ENCODE measurements around the gene PHLDA1.
"Not testable (repeated sequence)": the region's sequence is repeated elsewhere in the genome, so short reads cannot be mapped to it uniquely, and the experiment has no call there.

Gene PHLDA1

DNA sequence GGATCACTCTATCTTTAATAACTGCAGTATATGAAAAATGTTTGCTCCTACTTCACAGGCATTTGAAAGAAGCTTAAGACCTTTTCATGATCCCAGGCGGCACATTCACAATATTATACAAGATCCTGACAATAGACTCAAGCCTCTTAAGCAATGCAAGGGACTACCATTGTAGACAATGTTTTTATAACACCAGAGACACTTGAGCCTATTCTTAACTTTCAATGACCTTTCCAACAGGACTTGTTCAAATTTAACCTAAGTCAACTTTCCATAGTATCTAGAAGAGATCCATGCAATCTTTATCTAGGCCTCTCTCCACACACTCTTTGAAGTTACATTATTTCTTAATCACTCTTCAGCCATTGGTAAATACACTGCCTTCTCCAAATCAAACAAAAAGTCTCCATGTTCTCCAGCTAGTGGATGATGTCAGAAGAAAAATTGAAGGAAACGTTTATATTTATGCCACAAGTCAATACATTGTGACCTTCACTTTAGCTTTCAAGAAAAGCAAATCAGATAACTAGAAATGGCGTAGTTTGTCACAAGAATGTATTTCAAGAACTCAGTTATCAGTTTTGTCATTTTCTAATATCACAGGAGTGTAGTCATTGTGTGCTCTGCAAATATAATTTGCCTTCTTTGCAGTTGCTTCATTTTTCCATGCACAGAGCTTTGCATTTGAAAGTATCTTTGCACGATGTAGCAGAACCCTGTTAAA lies 41.2 kb downstream of the PHLDA1 start:
- H3K27me3 ChIP-seq (ENCODE audit: control insufficient read depth in 1 of 2, insufficient read depth in 2 of 2, low read length in 2 of 2): no peaks in the 10 kb centered on the region
- H3K36me3 ChIP-seq (ENCODE audit: control insufficient read depth in 1 of 2, insufficient read depth in 2 of 2, low read length in 2 of 2): no peaks in the 10 kb centered on the region
- no peaks in the 10 kb centered on the region for H3K9me3 ChIP-seq (ENCODE audit: control insufficient read depth in 1 of 2, low read length in 2 of 2)
- no peak overlapping the region for H3K9ac ChIP-seq (ENCODE audit: low read depth in 1 of 2, low read length in 2 of 2)
- H3K4me1 ChIP-seq (ENCODE audit: control insufficient read depth in 1 of 2, insufficient read depth in 2 of 2, low read length in 2 of 2): peaks cover 5 to 22% of the 10 kb centered on the region in 2 donors
- no peak overlapping the region for H3K27ac ChIP-seq (ENCODE audit: low read depth, low read length)
- H3K4me3 ChIP-seq (ENCODE audit: low read depth in 1 of 2, low read length in 2 of 2): no peak overlapping the region

DNA sequence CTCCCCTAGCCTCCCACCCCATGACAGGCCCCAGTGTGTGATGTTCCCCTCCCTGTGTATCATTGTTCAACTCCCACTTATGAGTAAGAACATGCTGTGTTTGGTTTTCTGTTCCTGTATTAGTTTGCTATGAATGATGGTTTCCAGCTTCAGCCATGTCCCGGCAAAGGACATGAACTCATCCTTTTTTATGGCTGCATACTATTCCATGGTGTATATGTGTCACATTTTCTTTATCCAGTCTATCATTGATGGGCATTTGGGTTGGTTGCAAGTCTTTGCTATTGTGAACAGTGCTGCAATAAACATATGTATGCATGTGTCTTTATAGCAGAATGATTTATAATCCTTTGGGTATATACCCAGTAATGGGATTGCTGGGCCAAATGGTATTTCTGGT lies 43.9 kb downstream of the PHLDA1 start:
- H3K36me3 ChIP-seq (ENCODE audit: control insufficient read depth in 1 of 2, insufficient read depth in 2 of 2, low read length in 2 of 2); H3K27ac ChIP-seq (ENCODE audit: low read depth, low read length); H3K9me3 ChIP-seq (ENCODE audit: control insufficient read depth in 1 of 2, low read length in 2 of 2); H3K4me3 ChIP-seq (ENCODE audit: low read depth in 1 of 2, low read length in 2 of 2); H3K9ac ChIP-seq (ENCODE audit: low read depth in 1 of 2, low read length in 2 of 2); H3K27me3 ChIP-seq (ENCODE audit: control insufficient read depth in 1 of 2, insufficient read depth in 2 of 2, low read length in 2 of 2): not testable (repeated sequence)
- H3K4me1 ChIP-seq (ENCODE audit: control insufficient read depth in 1 of 2, insufficient read depth in 2 of 2, low read length in 2 of 2): peaks cover 10 to 25% of the 10 kb centered on the region in 2 donors

DNA sequence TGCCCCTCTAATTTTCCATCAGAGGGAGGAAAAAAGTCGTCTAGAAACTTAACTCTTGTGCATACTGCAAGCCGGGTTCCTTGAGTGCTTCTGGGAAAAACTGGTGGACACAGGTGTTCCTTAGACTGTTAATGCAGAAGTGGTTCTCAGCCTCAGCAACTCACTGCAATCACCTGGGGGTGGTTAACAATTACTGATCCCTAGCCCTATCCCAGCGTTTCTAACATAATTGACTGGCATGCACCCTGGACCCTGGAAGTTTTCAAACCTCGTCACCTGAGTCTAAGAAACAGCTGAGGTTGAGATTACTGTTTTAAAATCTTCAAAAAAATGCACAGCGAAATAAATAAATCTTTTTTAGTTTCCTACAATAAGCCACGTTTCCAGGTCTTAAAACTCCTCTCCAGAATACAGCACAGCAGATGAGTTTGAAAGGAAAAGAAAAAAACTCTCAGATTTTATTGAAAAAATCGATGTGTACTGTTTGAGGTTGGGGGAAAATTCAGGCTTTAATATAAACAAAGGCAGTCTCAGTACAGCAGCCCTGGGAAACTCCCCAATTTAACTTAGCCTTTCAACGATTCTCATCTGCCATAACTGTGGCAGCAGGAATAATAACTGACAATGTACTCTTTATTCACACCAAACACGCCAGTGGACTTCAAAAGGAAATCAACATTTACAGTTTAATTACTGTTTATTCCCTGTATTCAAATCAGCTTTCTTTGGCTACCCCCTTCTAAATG lies 45.4 kb downstream of the PHLDA1 start:
- no peak overlapping the region for H3K9ac ChIP-seq (ENCODE audit: low read depth in 1 of 2, low read length in 2 of 2)
- no peaks in the 10 kb centered on the region for H3K36me3 ChIP-seq (ENCODE audit: control insufficient read depth in 1 of 2, insufficient read depth in 2 of 2, low read length in 2 of 2)
- H3K4me1 ChIP-seq (ENCODE audit: control insufficient read depth in 1 of 2, insufficient read depth in 2 of 2, low read length in 2 of 2): peaks cover 10 to 31% of the 10 kb centered on the region in 2 donors
- no peaks in the 10 kb centered on the region for H3K9me3 ChIP-seq (ENCODE audit: control insufficient read depth in 1 of 2, low read length in 2 of 2)
- H3K27me3 ChIP-seq (ENCODE audit: control insufficient read depth in 1 of 2, insufficient read depth in 2 of 2, low read length in 2 of 2): no peaks in the 10 kb centered on the region
- H3K27ac ChIP-seq (ENCODE audit: low read depth, low read length): no peak overlapping the region
- H3K4me3 ChIP-seq (ENCODE audit: low read depth in 1 of 2, low read length in 2 of 2): no peak overlapping the region

DNA sequence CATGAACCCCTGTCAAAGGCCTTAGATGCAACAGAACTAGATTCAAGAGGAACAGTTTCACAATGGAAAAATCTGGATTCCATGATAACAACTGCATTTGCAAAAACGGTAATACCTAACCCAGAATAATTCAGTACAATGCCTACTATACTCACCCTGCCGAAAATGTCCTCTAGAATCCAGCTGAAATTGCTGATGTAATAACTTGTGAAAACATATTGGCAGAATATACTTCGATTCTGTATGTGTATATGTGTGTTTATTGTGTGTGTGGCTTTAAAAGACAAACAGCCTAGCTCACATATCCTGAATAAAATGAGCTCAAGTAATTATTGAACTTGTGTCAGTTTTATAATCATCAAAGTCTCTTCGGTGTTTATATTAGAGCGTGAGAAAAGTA lies 46.0 kb downstream of the PHLDA1 start:
- Histone ChIP-seq H3K27ac (ENCODE audit: low read depth, low read length) (no peak overlapping the region), H3K27me3 (ENCODE audit: control insufficient read depth in 1 of 2, insufficient read depth in 2 of 2, low read length in 2 of 2) (no peaks in the 10 kb centered on the region), H3K4me3 (ENCODE audit: low read depth in 1 of 2, low read length in 2 of 2) (no peak overlapping the region), H3K36me3 (ENCODE audit: control insufficient read depth in 1 of 2, insufficient read depth in 2 of 2, low read length in 2 of 2) (no peaks in the 10 kb centered on the region), H3K9ac (ENCODE audit: low read depth in 1 of 2, low read length in 2 of 2) (no peak overlapping the region), H3K9me3 (ENCODE audit: control insufficient read depth in 1 of 2, low read length in 2 of 2) (no peaks in the 10 kb centered on the region), H3K4me1 (ENCODE audit: control insufficient read depth in 1 of 2, insufficient read depth in 2 of 2, low read length in 2 of 2) (peaks cover 10 to 31% of the 10 kb centered on the region in 2 donors)

DNA sequence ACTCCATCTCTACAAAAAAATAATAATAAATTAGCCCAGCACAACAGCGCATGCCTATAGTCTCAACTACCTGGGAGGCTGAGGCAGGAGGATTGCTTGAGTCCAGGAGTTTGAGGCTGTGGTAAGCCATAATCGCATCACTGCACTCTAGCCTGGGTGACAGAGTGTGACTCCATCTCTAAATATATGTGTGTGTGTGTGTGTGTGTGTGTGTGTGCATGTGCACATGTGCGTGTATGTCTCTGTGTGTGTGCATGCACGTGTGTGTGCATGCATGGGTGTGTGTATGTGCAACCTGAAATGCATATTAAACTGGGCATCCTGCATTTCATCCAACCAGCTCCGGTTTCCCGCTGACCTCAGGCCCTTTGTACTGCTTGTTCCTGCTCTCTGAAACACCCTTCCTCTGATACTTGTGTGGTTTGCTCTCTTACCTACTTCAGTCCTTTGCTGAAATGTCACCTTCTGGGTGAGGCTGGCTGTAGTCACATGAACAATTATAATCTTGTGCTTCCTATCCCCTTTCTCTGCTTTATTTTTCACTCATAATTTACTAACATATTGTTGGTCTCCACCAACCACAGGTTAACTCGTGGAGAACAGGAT lies 46.9 kb downstream of the PHLDA1 start:
- H3K36me3 ChIP-seq (ENCODE audit: control insufficient read depth in 1 of 2, insufficient read depth in 2 of 2, low read length in 2 of 2): no peaks in the 10 kb centered on the region
- no peak overlapping the region for H3K9ac ChIP-seq (ENCODE audit: low read depth in 1 of 2, low read length in 2 of 2)
- no peaks in the 10 kb centered on the region for H3K27me3 ChIP-seq (ENCODE audit: control insufficient read depth in 1 of 2, insufficient read depth in 2 of 2, low read length in 2 of 2)
- H3K27ac ChIP-seq (ENCODE audit: low read depth, low read length): no peak overlapping the region
- peaks cover 10 to 33% of the 10 kb centered on the region in 2 donors for H3K4me1 ChIP-seq (ENCODE audit: control insufficient read depth in 1 of 2, insufficient read depth in 2 of 2, low read length in 2 of 2)
- no peaks in the 10 kb centered on the region for H3K9me3 ChIP-seq (ENCODE audit: control insufficient read depth in 1 of 2, low read length in 2 of 2)
- H3K4me3 ChIP-seq (ENCODE audit: low read depth in 1 of 2, low read length in 2 of 2): no peak overlapping the region

DNA sequence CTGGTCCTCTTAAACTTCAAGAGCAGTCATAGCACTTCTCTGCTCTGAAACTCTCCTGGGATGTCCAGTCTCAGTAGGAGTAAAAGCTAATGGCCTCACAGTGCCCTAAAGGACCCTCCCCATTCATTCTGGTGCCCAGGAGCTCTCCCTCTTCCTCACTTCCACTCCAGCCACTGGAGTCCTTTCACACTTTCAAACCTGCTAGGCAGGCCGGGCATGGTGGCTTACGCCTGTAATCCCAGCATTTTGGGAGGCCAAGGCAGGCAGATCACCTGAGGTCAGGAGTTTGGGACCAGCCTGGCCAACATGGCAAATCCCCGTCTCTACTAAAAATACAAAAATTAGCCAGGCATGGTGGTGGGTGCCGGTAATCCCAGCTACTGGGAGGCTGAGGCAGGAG lies 47.7 kb downstream of the PHLDA1 start:
- not testable (repeated sequence) for H3K9ac ChIP-seq (ENCODE audit: low read depth in 1 of 2, low read length in 2 of 2); H3K4me3 ChIP-seq (ENCODE audit: low read depth in 1 of 2, low read length in 2 of 2); H3K27ac ChIP-seq (ENCODE audit: low read depth, low read length); H3K9me3 ChIP-seq (ENCODE audit: control insufficient read depth in 1 of 2, low read length in 2 of 2); H3K27me3 ChIP-seq (ENCODE audit: control insufficient read depth in 1 of 2, insufficient read depth in 2 of 2, low read length in 2 of 2); H3K36me3 ChIP-seq (ENCODE audit: control insufficient read depth in 1 of 2, insufficient read depth in 2 of 2, low read length in 2 of 2)
- H3K4me1 ChIP-seq (ENCODE audit: control insufficient read depth in 1 of 2, insufficient read depth in 2 of 2, low read length in 2 of 2): peaks cover 16 to 41% of the 10 kb centered on the region in 2 donors

DNA sequence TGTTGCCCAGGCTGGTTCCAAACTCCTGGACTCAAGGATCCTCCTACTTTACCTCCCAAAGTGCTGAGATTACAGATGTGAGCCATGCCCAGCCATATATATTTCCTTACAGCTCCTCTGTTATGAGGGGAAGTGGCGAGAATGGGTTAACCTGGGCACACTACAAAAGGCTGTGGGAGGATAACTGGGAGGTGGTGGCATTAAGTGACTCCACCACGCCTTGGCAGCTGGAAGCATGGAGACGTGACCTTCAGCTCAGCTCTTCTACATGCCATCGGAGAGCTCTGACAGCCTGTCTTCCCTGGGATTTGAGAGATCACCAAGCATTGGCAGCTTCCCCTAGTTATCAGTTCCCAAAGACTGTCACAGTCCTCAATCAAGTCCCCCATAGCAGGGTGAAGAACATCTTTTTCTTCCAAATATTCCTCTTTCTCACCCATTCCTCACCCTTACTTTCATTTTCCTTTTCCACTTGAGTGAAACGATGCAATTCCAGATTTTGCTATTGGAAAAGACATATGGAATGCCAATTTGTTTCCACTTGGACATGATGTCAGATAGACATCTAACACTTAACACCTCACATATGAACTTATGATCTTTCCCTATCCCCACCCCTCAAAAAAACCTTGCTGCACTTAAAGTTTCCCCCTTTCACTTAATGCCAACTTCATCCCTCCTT lies 48.5 kb downstream of the PHLDA1 start:
- no peaks in the 10 kb centered on the region for H3K36me3 ChIP-seq (ENCODE audit: control insufficient read depth in 1 of 2, insufficient read depth in 2 of 2, low read length in 2 of 2)
- peak overlapping the region; percentile 62 to 65 for H3K4me3 ChIP-seq (ENCODE audit: low read depth in 1 of 2, low read length in 2 of 2)
- no peak overlapping the region for H3K27ac ChIP-seq (ENCODE audit: low read depth, low read length)
- H3K27me3 ChIP-seq (ENCODE audit: control insufficient read depth in 1 of 2, insufficient read depth in 2 of 2, low read length in 2 of 2): no peaks in the 10 kb centered on the region
- H3K4me1 ChIP-seq (ENCODE audit: control insufficient read depth in 1 of 2, insufficient read depth in 2 of 2, low read length in 2 of 2): peaks cover 24 to 48% of the 10 kb centered on the region in 2 donors
- peak overlapping the region in 1 of 2 donors; percentile 39 for H3K9ac ChIP-seq (ENCODE audit: low read depth in 1 of 2, low read length in 2 of 2)
- H3K9me3 ChIP-seq (ENCODE audit: control insufficient read depth in 1 of 2, low read length in 2 of 2): no peaks in the 10 kb centered on the region

DNA sequence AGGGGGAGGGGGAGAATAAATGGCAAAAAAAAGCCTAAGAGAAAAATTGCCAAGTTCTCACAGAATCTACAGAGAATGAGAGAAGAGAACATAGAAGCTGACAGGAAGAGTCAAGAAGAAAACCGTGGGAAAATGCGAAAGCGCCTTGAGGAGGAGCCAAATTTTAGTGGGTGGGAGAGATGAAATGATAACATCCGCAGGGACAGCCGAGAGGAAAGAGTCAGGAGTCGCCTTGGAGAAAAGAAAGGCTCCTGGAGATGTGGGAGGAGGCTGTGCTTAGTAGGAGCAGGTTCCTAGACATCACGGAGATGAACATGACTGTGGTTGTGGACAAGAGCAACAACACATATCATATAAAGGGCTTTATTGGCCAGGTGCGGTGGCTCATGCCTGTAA lies 49.4 kb downstream of the PHLDA1 start:
- Histone ChIP-seq H3K9me3 (ENCODE audit: control insufficient read depth in 1 of 2, low read length in 2 of 2) (no peaks in the 10 kb centered on the region), H3K9ac (ENCODE audit: low read depth in 1 of 2, low read length in 2 of 2) (no peak overlapping the region), H3K27ac (ENCODE audit: low read depth, low read length) (no peak overlapping the region), H3K27me3 (ENCODE audit: control insufficient read depth in 1 of 2, insufficient read depth in 2 of 2, low read length in 2 of 2) (no peaks in the 10 kb centered on the region), H3K4me3 (ENCODE audit: low read depth in 1 of 2, low read length in 2 of 2) (no peak overlapping the region), H3K36me3 (ENCODE audit: control insufficient read depth in 1 of 2, insufficient read depth in 2 of 2, low read length in 2 of 2) (no peaks in the 10 kb centered on the region), H3K4me1 (ENCODE audit: control insufficient read depth in 1 of 2, insufficient read depth in 2 of 2, low read length in 2 of 2) (peaks cover 33 to 58% of the 10 kb centered on the region in 2 donors)

DNA sequence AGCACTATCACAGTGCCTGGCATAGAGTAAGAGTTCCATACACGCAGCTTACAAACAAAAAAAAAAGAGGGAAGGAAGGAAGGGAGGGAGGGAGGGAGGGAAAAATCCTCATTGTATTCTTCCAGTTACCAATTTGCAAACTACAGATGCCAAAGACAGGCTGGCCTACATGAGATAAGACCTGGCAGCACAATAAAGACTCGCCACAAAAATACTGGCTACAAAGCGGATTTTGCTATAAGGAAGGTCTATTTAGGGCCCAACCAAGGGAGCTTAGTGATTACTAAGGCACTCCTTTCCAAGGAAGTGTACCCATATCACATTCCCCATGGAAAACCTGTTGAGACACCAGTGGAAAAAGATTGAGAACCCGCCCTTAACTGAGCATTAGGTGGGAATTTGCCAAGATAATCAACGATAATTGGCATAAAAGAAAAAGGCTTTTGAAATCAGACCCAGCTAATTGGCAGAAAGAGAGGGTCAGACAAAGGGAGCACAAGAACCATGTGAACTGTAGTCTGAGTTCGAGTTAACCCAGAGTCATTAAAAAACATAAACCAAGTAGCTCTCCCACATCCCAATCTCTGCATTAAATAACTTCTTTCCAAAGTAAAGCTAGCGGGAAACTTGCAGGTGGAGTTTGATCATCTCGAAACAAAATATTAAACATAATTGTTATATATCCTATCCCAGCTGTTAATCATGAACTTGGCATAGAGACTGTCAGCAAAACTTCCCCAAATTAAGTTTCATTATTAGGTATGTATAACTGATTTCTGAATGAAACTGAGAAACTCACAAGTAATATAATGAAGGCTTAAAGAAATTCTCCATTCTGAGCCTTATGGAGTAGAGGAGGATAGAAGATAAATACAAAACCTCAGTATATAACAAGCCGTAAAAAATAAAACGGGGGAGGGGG lies 50.1 kb downstream of the PHLDA1 start:
- H3K27me3 ChIP-seq (ENCODE audit: control insufficient read depth in 1 of 2, insufficient read depth in 2 of 2, low read length in 2 of 2): no peaks in the 10 kb centered on the region
- H3K4me3 ChIP-seq (ENCODE audit: low read depth in 1 of 2, low read length in 2 of 2): no peak overlapping the region
- H3K9ac ChIP-seq (ENCODE audit: low read depth in 1 of 2, low read length in 2 of 2): no peak overlapping the region
- H3K27ac ChIP-seq (ENCODE audit: low read depth, low read length): no peak overlapping the region
- H3K9me3 ChIP-seq (ENCODE audit: control insufficient read depth in 1 of 2, low read length in 2 of 2): no peaks in the 10 kb centered on the region
- no peaks in the 10 kb centered on the region for H3K36me3 ChIP-seq (ENCODE audit: control insufficient read depth in 1 of 2, insufficient read depth in 2 of 2, low read length in 2 of 2)
- H3K4me1 ChIP-seq (ENCODE audit: control insufficient read depth in 1 of 2, insufficient read depth in 2 of 2, low read length in 2 of 2): peaks cover 36 to 57% of the 10 kb centered on the region in 2 donors
